IPS-20b (cell line): ENCODE data around the gene NRF1.

Experiments used
- H3K27ac ChIP-seq: one replicate; pipeline ENCODE4 v1.5.1; 2013; ENCODE audit warnings: low read length
- H3K27me3 ChIP-seq: 2 replicates; pipeline ENCODE4 v1.6.1; 2013; ENCODE audit warnings: mild to moderate bottlenecking, low read length, inconsistent platforms; ENCODE audit not compliant: insufficient read depth
- H3K36me3 ChIP-seq: 2 replicates; pipeline ENCODE4 v1.6.1; 2013; ENCODE audit warnings: low read depth, mild to moderate bottlenecking, inconsistent platforms, low read length, moderate library complexity; ENCODE audit not compliant: insufficient read depth
- H3K4me1 ChIP-seq: 2 replicates; pipeline ENCODE4 v1.6.1; 2013; ENCODE audit warnings: mild to moderate bottlenecking, control low read depth, inconsistent platforms, low read length, moderate library complexity; ENCODE audit not compliant: insufficient read depth
- H3K4me3 ChIP-seq: 2 replicates; pipeline ENCODE4 v1.5.1; 2013; ENCODE audit warnings: mild to moderate bottlenecking, low read length, inconsistent platforms
- H3K9ac ChIP-seq: 2 replicates; pipeline ENCODE4 v1.6.1; 2013; ENCODE audit warnings: low read depth, mild to moderate bottlenecking, inconsistent platforms, low read length, moderate library complexity
- H3K9me3 ChIP-seq: 2 replicates; pipeline ENCODE4 v1.6.1; 2013; ENCODE audit warnings: mild to moderate bottlenecking, low read depth, low read length, inconsistent platforms; ENCODE audit not compliant: insufficient read depth

NRF1 gene

DNA sequence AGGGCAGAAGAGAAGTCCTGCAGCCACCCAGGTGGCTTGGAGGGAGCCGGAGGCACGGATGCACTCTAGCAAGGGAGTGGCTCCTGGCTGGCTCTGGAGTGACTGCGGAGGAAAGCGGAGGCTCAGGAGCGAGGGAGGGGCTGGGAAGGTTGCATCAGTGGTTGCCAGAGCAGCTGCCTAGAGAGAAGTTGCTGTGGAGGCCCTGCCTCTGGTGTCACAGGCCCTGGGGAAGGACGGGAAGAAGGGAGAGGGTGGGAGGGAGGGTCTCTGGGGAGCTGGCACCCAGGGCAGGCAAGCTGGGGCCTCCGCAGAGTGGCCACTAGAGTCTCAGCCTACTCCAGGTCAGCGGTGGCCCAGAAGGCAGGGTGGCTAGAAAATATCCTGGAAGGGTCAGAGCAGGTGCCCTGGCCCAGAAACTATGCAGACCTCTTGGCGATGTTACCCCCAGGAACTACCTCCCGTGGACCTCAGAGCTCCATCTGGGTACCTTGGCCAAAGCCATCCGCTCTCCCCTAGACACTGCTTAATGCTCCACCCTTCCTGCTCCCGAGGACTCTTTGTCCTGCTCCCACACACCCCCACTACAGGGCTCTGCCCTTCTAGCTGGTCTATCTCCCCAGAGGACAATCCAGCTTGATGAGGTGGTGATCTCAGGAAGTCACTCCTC lies 164.3 kb downstream of the NRF1 start:
- Histone ChIP-seq H3K27ac (no peak overlapping the region), H3K4me3 (peak overlapping the region; percentile 44), H3K9me3 (no peaks in the 10 kb centered on the region), H3K36me3 (no peaks in the 10 kb centered on the region), H3K4me1 (peaks cover 45% of the 10 kb centered on the region), H3K27me3 (peaks cover 85% of the 10 kb centered on the region), H3K9ac (peak overlapping the region; percentile 13; the same call in 1 of the 2 replicates)

GRCh38 chr7:129776362-129776722 lies 164.8 kb downstream of the NRF1 start:
- H3K9ac ChIP-seq: no peak overlapping the region
- no peak overlapping the region for H3K27ac ChIP-seq
- peak overlapping the region; percentile 44 for H3K4me3 ChIP-seq
- peaks cover 45% of the 10 kb centered on the region for H3K4me1 ChIP-seq
- H3K36me3 ChIP-seq: no peaks in the 10 kb centered on the region
- H3K27me3 ChIP-seq: peaks cover 90% of the 10 kb centered on the region
- H3K9me3 ChIP-seq: no peaks in the 10 kb centered on the region

GRCh38 chr7:129777195-129777844 lies 165.8 kb downstream of the NRF1 start:
- H3K4me3 ChIP-seq: peak overlapping the region; percentile 44
- H3K9ac ChIP-seq: peak overlapping the region; percentile 42; the same call in 1 of the 2 replicates
- no peaks in the 10 kb centered on the region for H3K9me3 ChIP-seq
- no peaks in the 10 kb centered on the region for H3K36me3 ChIP-seq
- H3K27ac ChIP-seq: no peak overlapping the region
- H3K4me1 ChIP-seq: peaks cover 37% of the 10 kb centered on the region
- H3K27me3 ChIP-seq: peaks cover 98% of the 10 kb centered on the region

DNA sequence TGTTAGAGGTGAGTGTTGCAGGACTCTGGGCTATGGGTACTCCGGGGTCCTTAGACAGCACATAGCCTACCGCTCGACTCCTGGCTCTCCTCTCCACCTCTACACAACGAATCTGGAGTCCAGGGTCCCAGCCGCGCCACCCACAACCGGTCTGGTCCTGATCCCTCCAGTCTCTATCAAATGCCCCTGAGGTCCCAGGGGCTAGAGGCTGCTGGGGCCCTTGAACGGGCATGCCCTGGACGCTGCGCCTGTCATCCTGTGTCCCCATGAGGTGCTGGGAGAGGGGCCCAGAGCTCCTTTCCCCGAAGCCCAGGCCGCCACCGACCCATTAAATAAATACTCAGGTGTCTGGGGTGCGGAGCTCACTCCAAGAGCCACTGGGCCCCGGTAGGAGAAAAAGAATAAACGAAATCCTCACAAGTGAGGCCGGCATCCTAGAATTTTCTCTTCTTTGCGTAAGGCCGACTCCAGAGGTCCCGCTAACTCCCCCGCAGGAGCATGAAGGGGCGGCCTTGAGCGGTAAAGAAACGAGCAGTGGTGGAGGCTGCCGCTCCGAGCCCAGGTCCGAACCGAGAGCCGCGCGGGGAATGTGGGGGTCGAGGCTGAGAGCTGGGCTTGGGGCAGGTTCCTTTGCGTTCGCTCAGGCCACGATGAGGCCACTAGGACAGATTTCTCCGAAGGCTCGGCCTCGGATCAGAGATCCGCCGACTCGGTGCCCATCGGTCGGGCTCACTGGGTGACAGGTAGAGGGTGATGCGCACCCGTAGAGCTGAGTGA lies 166.7 kb downstream of the NRF1 start:
- Histone ChIP-seq H3K27me3 (peaks cover 100% of the 10 kb centered on the region), H3K4me3 (peak overlapping the region; percentile 44), H3K9me3 (no peaks in the 10 kb centered on the region; the same call in 1 of the 2 replicates), H3K27ac (no peak overlapping the region), H3K36me3 (no peaks in the 10 kb centered on the region), H3K4me1 (peaks cover 39% of the 10 kb centered on the region), H3K9ac (peak overlapping the region; percentile 56; the same call in 1 of the 2 replicates)

GRCh38 chr7:129778770-129779601 lies 167.5 kb downstream of the NRF1 start:
- Histone ChIP-seq H3K27ac (no peak overlapping the region), H3K9me3 (no peaks in the 10 kb centered on the region; the same call in 1 of the 2 replicates), H3K36me3 (no peaks in the 10 kb centered on the region), H3K4me1 (peaks cover 39% of the 10 kb centered on the region), H3K9ac (peak overlapping the region; percentile 56; the same call in 1 of the 2 replicates), H3K4me3 (peak overlapping the region; percentile 44), H3K27me3 (peaks cover 100% of the 10 kb centered on the region)

DNA sequence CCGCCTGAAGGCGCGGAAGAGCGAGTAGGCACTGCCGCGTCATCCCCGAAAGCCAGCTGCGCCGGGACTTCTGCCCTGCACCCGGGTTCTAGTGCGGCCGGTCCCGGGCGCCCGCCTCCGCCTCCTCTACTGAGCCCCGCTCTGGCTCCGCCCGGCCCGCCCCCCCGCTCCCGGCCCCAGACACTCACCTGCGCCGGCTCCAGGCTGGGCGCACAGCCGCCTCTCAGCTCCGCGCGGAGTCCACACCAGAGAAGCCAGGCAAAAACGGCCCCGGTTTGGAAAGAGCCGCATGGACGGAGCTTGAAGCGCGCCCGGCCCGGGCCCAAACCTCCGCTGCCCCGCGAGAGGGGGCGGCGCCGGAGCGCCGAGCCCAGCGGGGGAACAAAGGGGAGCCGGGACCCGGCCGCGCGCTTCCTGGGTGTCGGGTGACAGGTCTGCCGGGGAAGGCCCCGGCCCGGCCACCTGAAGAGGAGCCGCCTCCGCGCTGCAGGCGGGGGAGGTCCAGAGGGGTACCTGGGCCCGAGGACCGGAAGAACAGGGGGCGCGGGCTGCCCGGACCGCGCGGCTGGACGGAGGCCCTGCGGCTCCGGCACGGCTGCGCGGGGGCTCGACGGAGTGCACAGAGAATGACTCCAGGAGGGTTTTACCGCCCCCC lies 168.2 kb downstream of the NRF1 start:
- peaks cover 2% of the 10 kb centered on the region; the same call in 1 of the 2 replicates for H3K9me3 ChIP-seq
- peaks cover 31% of the 10 kb centered on the region for H3K4me1 ChIP-seq
- H3K27ac ChIP-seq: no peak overlapping the region
- peaks cover 100% of the 10 kb centered on the region for H3K27me3 ChIP-seq
- peak overlapping the region; percentile 56; the same call in 1 of the 2 replicates for H3K9ac ChIP-seq
- peak overlapping the region; percentile 44; the same call in 1 of the 2 replicates for H3K4me3 ChIP-seq
- no peaks in the 10 kb centered on the region for H3K36me3 ChIP-seq

- Histone ChIP-seq H3K36me3 (no peaks in the 10 kb centered on the region), H3K9ac (peak overlapping the region; percentile 51; the same call in 1 of the 2 replicates), H3K27me3 (peaks cover 100% of the 10 kb centered on the region), H3K27ac (no peak overlapping the region), H3K4me1 (peaks cover 29% of the 10 kb centered on the region), H3K4me3 (peak overlapping the region; percentile 73), H3K9me3 (peaks cover 3% of the 10 kb centered on the region; the same call in 1 of the 2 replicates)
Observed at GRCh38 chr7:129780257-129780973, 168.9 kb downstream of the NRF1 start.

- Histone ChIP-seq H3K36me3 (no peaks in the 10 kb centered on the region), H3K27ac (no peak overlapping the region), H3K4me1 (peaks cover 27% of the 10 kb centered on the region), H3K9ac (no peak overlapping the region), H3K4me3 (peak overlapping the region; percentile 73), H3K9me3 (peaks cover 3% of the 10 kb centered on the region; the same call in 1 of the 2 replicates), H3K27me3 (peaks cover 100% of the 10 kb centered on the region)
Observed at GRCh38 chr7:129780974-129781927, 169.7 kb downstream of the NRF1 start.

- no peak overlapping the region for H3K27ac ChIP-seq
- H3K4me1 ChIP-seq: peaks cover 24% of the 10 kb centered on the region
- H3K9ac ChIP-seq: no peak overlapping the region
- peaks cover 100% of the 10 kb centered on the region for H3K27me3 ChIP-seq
- H3K9me3 ChIP-seq: peaks cover 3% of the 10 kb centered on the region; the same call in 1 of the 2 replicates
- no peaks in the 10 kb centered on the region for H3K36me3 ChIP-seq
- peak overlapping the region; percentile 73 for H3K4me3 ChIP-seq
Observed at GRCh38 chr7:129781928-129782817, 170.7 kb downstream of the NRF1 start.
